GM12872 (cell line): ENCODE measurements around the gene RAD54L2.

Experiments used
- TF ChIP-seq, protein P1 (sequence below): IDR thresholded peaks from 3 replicates; pipeline ENCODE4 v1.5.1; 2011; ENCODE audit warnings: low read depth, mild to moderate bottlenecking, low read length, moderate library complexity; ENCODE audit not compliant: insufficient read depth

RAD54L2 gene

DNA sequence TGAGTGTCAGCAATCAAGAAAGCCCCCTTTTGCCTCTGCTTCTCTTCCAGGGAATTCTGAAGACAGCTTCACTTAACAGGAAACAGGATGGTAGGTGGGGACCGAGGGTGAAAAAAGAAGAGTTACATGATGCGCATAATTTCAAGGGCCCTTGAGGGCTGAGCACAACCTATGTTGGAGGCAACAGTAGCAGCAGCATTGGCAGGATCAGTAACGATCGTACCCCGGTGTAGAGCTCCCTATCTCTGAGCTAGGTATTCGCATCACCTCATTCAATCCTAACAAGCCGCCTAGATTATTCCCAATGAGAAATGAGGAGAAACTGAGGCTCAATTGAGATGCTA, 432 bp upstream of the RAD54L2 start:
- TF ChIP-seq, protein P1, sequence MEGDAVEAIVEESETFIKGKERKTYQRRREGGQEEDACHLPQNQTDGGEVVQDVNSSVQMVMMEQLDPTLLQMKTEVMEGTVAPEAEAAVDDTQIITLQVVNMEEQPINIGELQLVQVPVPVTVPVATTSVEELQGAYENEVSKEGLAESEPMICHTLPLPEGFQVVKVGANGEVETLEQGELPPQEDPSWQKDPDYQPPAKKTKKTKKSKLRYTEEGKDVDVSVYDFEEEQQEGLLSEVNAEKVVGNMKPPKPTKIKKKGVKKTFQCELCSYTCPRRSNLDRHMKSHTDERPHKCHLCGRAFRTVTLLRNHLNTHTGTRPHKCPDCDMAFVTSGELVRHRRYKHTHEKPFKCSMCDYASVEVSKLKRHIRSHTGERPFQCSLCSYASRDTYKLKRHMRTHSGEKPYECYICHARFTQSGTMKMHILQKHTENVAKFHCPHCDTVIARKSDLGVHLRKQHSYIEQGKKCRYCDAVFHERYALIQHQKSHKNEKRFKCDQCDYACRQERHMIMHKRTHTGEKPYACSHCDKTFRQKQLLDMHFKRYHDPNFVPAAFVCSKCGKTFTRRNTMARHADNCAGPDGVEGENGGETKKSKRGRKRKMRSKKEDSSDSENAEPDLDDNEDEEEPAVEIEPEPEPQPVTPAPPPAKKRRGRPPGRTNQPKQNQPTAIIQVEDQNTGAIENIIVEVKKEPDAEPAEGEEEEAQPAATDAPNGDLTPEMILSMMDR = no peak

DNA sequence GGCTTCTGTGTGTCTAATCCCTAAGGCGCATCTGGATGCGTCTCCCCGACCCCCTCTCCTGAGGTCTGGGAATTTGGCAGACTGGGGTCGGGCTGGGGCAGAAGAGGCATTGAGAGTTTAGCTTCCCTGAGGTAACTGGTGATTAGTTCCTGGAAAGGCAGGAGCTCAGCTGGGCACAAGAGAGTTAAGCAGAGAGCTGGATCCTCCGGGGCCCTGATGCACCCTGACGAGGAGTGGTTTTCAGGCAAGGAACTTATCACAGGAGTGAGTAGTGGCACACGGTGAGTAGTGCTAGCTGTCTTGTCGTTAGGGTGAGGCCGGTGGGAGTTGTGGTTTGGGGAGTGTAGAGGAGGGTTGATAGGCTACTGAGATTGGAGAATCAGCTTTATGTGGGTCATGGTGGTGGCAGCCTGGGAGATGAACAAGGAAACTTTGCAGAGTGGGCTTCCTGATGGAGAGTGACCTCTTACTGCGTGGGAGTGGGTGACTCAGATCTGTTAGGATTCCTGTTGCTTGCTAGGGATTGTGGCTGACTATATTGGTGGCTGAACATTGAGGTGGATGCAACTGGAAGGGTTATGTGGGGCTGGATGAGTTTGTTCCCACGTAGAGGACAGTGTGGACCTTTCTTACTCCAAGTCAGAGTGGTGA, 897 bp downstream of the RAD54L2 start:
- TF ChIP-seq, protein P1 = no peak

DNA sequence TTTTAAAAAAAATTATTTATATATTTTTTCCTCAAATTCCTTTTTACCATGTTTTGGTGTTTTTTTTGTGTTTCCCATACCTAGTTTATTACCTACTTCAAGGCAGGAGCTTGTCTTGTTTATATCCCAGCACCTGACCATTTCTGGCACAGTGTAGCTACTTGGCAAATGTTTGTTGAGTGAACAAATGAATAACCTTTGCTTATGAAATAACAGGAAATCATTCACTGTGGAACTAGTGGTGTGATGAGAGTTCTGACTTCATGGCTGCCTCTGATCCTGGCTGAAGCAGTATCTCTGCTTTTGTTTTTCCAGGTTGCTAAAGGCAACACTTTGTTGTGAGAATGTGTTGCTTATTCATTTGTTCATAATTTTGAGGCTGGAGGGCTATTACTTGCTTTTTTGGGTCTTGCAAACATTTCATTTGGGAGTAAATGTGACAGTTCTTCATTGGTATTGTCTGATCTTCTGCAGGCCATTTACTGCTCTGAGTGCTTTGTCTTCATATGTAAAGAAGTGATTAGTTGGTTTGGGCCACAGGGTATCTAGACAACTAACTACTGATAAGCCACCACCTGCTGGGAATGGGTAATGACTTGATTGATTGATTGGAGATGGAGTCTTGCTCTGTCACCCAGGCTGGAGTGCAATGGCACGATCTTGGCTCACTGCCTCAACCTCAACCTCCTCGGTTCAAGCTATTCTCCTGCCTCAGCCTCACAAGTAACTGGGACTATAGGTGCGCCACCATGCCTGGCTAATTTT, 5.7 kb downstream of the RAD54L2 start:
- TF ChIP-seq, protein P1 = no peak

DNA sequence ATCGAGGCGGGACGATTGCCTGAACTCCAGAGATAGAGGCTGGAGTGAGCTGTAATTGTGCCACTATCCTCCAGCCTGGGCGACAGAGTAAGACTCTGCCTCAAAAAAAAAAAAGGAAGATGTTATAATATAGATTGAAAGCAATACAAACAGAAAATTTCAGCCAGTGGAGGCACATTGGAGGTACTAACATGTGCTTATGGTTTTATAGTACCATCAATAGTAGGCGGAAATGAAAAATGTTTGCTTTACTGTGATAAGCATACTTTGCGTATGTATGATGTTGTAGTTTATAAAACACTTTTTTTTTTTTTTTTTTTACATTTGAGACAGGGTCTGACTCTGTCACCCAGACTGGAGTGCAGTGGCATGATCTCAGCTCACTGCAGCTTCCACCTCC, 8.8 kb downstream of the RAD54L2 start:
- TF ChIP-seq, protein P1 = no peak

DNA sequence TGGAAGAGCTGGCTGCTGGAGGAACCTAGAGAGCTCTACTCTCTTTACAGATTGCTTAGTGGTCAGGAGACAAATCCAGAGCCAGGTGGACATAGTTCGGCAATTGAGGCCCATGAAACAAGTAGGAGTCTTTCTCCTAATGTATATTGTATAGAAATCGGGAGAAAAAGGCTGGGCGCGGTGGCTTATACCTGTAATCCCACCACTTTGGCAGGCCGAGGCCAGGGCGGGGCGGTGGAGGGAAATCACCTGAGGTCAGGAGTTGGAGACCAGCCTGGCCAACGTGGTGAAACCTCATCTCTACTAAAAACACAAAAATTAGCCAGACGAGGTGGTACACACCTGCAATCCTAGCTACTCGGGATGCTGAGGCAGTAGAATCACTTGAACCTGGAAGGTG, 10.8 kb downstream of the RAD54L2 start:
- TF ChIP-seq, protein P1 = no peak

DNA sequence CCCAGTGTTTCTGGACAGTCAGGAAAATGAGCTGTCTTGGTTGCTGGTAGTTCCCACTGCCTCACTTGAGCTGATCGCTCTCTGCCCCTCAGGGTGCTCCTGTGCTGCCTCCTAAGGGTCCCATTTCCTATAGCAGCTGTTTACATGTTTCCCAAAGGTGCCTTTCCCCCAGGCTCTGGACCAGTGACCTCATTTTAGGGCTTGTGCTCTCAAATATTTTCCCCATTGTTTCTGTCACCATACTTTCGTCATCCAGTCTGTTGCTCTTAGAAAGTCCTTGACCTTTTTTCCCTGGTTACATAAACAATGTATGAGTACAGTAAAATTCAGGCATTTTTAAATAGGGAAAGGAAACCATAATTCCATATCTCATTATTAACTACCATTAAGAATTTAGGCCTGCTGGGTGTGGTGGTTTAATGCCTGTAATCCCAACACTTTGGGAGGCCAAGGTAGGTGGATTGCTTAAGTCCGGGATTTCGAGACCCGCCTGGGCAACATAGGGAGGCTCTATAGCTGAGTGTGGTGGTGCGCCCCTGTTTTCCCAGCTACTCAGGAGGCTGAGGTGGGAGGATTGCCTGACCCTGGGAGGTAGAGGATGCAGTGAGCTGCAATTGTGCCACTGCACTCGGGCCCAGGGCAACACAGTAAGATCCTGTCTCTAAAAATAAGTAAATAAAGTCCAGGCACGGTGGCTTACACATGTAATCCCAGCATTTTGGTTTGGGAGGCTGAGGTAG, 11.7 kb downstream of the RAD54L2 start:
- TF ChIP-seq, protein P1 = no peak

DNA sequence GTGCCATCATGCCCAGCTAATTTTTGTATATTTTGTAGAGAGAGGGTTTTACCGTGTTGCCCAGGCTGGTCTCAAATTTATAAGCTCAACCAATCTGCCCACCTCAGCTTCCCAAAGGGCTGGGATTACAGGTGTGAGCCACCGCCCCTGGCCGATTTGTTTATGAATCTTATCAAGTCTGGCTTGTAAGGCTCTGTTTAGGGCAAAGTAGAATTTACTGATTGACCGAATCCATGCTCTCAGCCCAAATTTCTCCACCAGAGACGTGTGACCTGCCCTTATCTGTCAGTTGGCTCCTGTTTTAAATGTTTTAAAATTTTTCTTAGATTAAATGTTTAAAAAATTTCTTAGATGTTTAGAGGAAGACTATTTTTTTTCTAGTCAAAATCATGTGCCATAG, 19.5 kb downstream of the RAD54L2 start:
- TF ChIP-seq, protein P1 = no peak
